ENCODE data around the gene OR9A2. TPM values are rescaled to one million over a fixed set of nuclear protein-coding genes. Genes with fewer than 3 reads are reported as not detected.
"Not testable (repeated sequence)": the region's sequence is repeated elsewhere in the genome, so short reads cannot be mapped to it uniquely, and the experiment has no call there.

Gene OR9A2
- total and polyA plus RNA-seq, 4 experiments from 2014 or later = not detected

DNA sequence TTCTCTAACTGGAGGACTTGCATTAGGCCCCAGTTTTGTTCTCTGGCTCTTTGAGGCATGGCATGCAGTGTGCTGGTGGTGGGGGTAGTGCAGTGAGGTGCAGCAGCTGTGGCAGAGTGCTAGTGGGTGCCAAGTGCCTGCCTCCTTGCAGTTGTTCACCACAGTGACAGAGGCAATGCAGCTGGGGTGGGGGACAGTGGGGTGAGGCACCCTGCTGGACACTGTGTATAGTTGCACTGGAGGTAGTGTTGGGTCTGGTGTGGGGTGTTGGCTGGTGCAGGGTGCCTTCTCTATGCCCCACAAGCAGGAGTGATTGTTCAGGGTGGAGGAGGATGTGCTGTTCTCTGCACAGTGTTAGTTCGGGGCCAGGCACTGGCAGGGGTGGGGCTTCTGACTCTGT is 43.1 kb downstream of the OR9A2 start:
- intact Hi-C loops (cut with micrococcal nuclease) = no loop called here

DNA sequence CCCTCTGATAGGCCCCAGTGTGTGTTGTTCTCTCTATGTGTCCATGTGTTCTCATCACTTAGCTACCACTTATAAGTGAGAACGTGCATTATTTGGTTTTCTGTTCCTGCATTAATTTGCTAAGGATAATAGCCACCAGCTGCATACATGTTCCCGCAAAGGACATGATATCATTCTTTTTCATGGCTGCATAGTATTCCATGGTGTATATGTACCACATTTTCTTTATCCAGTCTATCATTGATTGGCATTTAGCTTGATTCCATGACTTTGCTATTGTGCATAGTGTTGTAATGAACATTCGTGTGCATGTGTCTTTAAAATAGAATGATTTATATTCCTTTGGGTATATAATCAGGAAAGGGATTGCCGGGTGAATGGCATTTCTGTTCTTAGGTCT is 48.5 kb downstream of the OR9A2 start:
- H3K4me3 ChIP-seq (ENCODE audit: low read length in 2 of 2); H3K27ac Mint-ChIP-seq; H3K36me3 Mint-ChIP-seq; H3K27ac ChIP-seq (ENCODE audit: low read depth, low read length); H3K9me3 ChIP-seq (ENCODE audit: control insufficient read depth in 1 of 2, low read length in 2 of 2); H3K4me1 ChIP-seq (ENCODE audit: insufficient read depth, low read length); H3K4me1 Mint-ChIP-seq; H3K27me3 ChIP-seq (ENCODE audit: insufficient read depth, low read length); CTCF ChIA-PET (ENCODE audit: partially characterized antibody); H3K4me3 Mint-ChIP-seq; DNase-seq; POLR2A ChIA-PET (ENCODE audit: partially characterized antibody); H3K36me3 ChIP-seq (ENCODE audit: insufficient read depth, low read length); intact Hi-C loops (cut with micrococcal nuclease): not testable (repeated sequence)
- Mint-ChIP-seq H3K9me3 (peaks cover 0 to 21% (median 9%) of the 10 kb centered on the region in 8 donors), H3K27me3 (peaks cover 0 to 18% of the 10 kb centered on the region in 2 donors)

More for the DNA sequence above, 43.1 kb downstream of the OR9A2 start:
- no peaks in the 10 kb centered on the region for H3K36me3 Mint-ChIP-seq
- H3K27me3 ChIP-seq (ENCODE audit: insufficient read depth, low read length) = peaks cover 5% of the 10 kb centered on the region
- CTCF ChIA-PET (ENCODE audit: partially characterized antibody) = no interaction called here
- no peak overlapping the region for H3K27ac ChIP-seq (ENCODE audit: low read depth, low read length)
- no peaks in the 10 kb centered on the region for H3K36me3 ChIP-seq (ENCODE audit: insufficient read depth, low read length)
- H3K4me1 ChIP-seq (ENCODE audit: insufficient read depth, low read length) = no peaks in the 10 kb centered on the region
- peaks cover 0 to 13% (median 6%) of the 10 kb centered on the region in 8 donors for H3K9me3 Mint-ChIP-seq
- DNase-seq = no peak
- H3K4me3 ChIP-seq (ENCODE audit: low read length in 2 of 2) = no peak overlapping the region
- no peak overlapping the region for H3K27ac Mint-ChIP-seq
- H3K27me3 Mint-ChIP-seq = peaks cover 16 to 18% of the 10 kb centered on the region in 2 donors
- H3K9me3 ChIP-seq (ENCODE audit: control insufficient read depth in 1 of 2, low read length in 2 of 2) = no peaks in the 10 kb centered on the region
- H3K4me1 Mint-ChIP-seq = no peaks in the 10 kb centered on the region
- H3K4me3 Mint-ChIP-seq = no peak overlapping the region
- POLR2A ChIA-PET (ENCODE audit: partially characterized antibody) = no interaction called here

Other genes with a start within 250 kb of the OR9A2 start
- gene EPHB6, start 172.1 kb downstream of the OR9A2 start, total RNA-seq = 10 to 100 TPM; 48.4 to 65.0 TPM
- 10 to 100 TPM; 14.2 to 27.4 TPM for gene EPHB6, start 172.1 kb downstream of the OR9A2 start, polyA plus RNA-seq
- gene TRPV6, start 141.4 kb downstream of the OR9A2 start, total RNA-seq = not detected
- under 1 TPM in 1 of 2 donors, not detected in 1; 0.09 TPM for gene TRPV6, start 141.4 kb downstream of the OR9A2 start, polyA plus RNA-seq
- not detected for gene TRPV5, start 93.4 kb downstream of the OR9A2 start, total RNA-seq
- not detected for gene TRPV5, start 93.4 kb downstream of the OR9A2 start, polyA plus RNA-seq
- not detected for gene LLCFC1, start 87.6 kb downstream of the OR9A2 start, total RNA-seq
- gene LLCFC1, start 87.6 kb downstream of the OR9A2 start, polyA plus RNA-seq = not detected
- gene KEL, start 64.8 kb downstream of the OR9A2 start, total RNA-seq = under 1 TPM; 0.20 to 0.61 TPM
- not detected for gene KEL, start 64.8 kb downstream of the OR9A2 start, polyA plus RNA-seq
- gene OR6V1, start 25.2 kb upstream of the OR9A2 start, total RNA-seq = not detected
- gene OR6V1, start 25.2 kb upstream of the OR9A2 start, polyA plus RNA-seq = not detected
- not detected for gene PIP, start 104.9 kb upstream of the OR9A2 start, total RNA-seq
- gene PIP, start 104.9 kb upstream of the OR9A2 start, polyA plus RNA-seq = not detected
- not detected for gene TAS2R39, start 156.3 kb upstream of the OR9A2 start, total RNA-seq
- not detected for gene TAS2R39, start 156.3 kb upstream of the OR9A2 start, polyA plus RNA-seq
- not detected for gene TAS2R40, start 194.9 kb upstream of the OR9A2 start, total RNA-seq
- not detected for gene TAS2R40, start 194.9 kb upstream of the OR9A2 start, polyA plus RNA-seq
- gene GSTK1, start 236.3 kb upstream of the OR9A2 start, total RNA-seq = 100 to 1,000 TPM; 469 to 482 TPM
- gene GSTK1, start 236.3 kb upstream of the OR9A2 start, polyA plus RNA-seq = 100 to 1,000 TPM; 692 to 748 TPM